ENCODE data around the gene TLR8. TPM values are rescaled to one million over a fixed set of nuclear protein-coding genes. Genes with fewer than 3 reads are reported as not detected.

The TLR8 gene
- total RNA-seq, 6 experiments from 2014 or later: 0.37 to 2.2 (median 1.4) TPM

DNA sequence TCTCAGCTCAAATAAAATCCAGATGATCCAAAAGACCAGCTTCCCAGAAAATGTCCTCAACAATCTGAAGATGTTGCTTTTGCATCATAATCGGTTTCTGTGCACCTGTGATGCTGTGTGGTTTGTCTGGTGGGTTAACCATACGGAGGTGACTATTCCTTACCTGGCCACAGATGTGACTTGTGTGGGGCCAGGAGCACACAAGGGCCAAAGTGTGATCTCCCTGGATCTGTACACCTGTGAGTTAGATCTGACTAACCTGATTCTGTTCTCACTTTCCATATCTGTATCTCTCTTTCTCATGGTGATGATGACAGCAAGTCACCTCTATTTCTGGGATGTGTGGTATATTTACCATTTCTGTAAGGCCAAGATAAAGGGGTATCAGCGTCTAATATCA is 18.7 kb upstream of the TLR8 start:
- no peaks in the 10 kb centered on the region for H3K9me3 ChIP-seq
- intact Hi-C loops (cut with DNase I): no loop called here
- H3K4me3 ChIP-seq: no peak overlapping the region
- 35% methylated on average over 3 of the region's 3 CpGs for WGBS (ENCODE audit: insufficient coverage, low coverage, low lambda C conversion rate, missing lambda C conversion rate)
- H3K27ac ChIP-seq: no peak overlapping the region
- H3K27me3 ChIP-seq: no peaks in the 10 kb centered on the region
- ATAC-seq (no peak), DNase-seq (no peak)
- no peak for TF ChIP-seq POLR2A (IDR thresholded peaks at IDR 0.05)
- no peak for TF ChIP-seq CTCF (IDR thresholded peaks at IDR 0.05)
- no peaks in the 10 kb centered on the region for H3K4me1 ChIP-seq
- no peaks in the 10 kb centered on the region for H3K36me3 ChIP-seq

DNA sequence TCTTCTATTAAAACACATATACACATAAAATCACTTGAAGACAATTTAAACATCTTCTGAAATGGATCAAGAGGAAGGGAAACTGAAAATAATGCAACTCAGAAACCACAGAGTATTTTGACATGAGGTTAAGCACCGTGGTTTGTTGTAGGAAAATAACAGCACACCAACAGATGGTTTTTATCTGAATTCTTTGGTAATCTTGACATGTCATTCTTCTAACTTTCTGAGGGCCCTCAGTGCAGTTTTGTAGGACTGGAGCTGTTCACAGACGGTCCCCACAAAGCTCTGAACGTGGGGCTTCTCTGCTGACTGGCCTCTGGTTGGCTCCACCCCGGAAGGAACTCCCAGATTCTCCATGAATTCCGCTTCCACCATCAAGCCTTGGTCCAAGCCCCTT is 16.0 kb upstream of the TLR8 start:
- TF ChIP-seq POLR2A (IDR thresholded peaks at IDR 0.05) (no peak), CTCF (IDR thresholded peaks at IDR 0.05) (no peak)
- no peak for DNase-seq
- Histone ChIP-seq H3K36me3 (no peaks in the 10 kb centered on the region), H3K27me3 (no peaks in the 10 kb centered on the region), H3K4me1 (no peaks in the 10 kb centered on the region), H3K27ac (no peak overlapping the region), H3K4me3 (no peak overlapping the region), H3K9me3 (no peaks in the 10 kb centered on the region)
- intact Hi-C loops (cut with DNase I): loop anchor here (10.0 kb wide), 1 partner anchor 76 kb away; no protein-coding TSS in a partner anchor
- ATAC-seq: no peak
- WGBS (ENCODE audit: insufficient coverage, low coverage, low lambda C conversion rate, missing lambda C conversion rate): 46% methylated on average over 5 of the region's 5 CpGs

- ATAC-seq (no peak), DNase-seq (no peak)
- Histone ChIP-seq H3K36me3 (no peaks in the 10 kb centered on the region), H3K9me3 (no peaks in the 10 kb centered on the region), H3K4me3 (no peak overlapping the region), H3K27ac (no peak overlapping the region), H3K27me3 (no peaks in the 10 kb centered on the region), H3K4me1 (no peaks in the 10 kb centered on the region)
- intact Hi-C loops (cut with DNase I): loop anchor here (10.0 kb wide), 1 partner anchor 76 kb away; no protein-coding TSS in a partner anchor
- no peak for TF ChIP-seq CTCF (IDR thresholded peaks at IDR 0.05)
- TF ChIP-seq POLR2A (IDR thresholded peaks at IDR 0.05): no peak
- WGBS (ENCODE audit: insufficient coverage, low coverage, low lambda C conversion rate, missing lambda C conversion rate): 57% methylated on average over 4 of the region's 4 CpGs
These were observed 15.2 kb upstream of the TLR8 start for GRCh38 chrX:12891171-12891570.

DNA sequence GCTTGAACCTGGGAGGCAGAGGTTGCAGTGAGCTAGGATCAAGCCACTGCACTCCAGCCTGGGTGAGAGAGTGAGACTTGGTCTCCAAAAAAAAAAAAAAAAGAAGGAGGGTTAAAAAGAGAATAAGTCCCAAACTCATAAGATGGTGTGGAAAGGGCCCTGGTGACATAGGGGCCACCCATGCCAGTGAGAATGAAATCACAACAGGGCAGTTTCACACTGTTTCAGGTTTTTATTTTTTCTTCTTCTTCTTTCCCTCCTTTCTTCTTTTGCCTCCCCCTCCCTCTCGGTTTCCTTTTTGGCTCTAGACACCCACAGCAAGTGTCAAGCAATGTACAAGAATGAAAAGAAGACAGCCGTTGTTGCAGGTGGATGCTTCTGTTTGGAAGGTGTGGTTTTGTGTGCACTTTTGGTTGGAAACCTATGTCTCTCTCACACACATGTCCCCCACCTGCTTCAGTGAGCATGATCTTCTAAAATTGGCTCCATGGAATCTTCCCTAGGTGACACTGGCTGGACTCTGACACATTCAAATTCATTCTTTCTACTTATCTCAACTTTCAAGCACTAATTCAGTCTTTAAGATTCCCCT is 14.4 kb upstream of the TLR8 start:
- Histone ChIP-seq H3K9me3 (no peaks in the 10 kb centered on the region), H3K27ac (no peak overlapping the region), H3K36me3 (no peaks in the 10 kb centered on the region), H3K4me1 (no peaks in the 10 kb centered on the region), H3K4me3 (no peak overlapping the region), H3K27me3 (no peaks in the 10 kb centered on the region)
- no peak for TF ChIP-seq POLR2A (IDR thresholded peaks at IDR 0.05)
- WGBS (ENCODE audit: insufficient coverage, low coverage, low lambda C conversion rate, missing lambda C conversion rate): 28% methylated on average over 2 of the region's 2 CpGs
- intact Hi-C loops (cut with DNase I): loop anchor here (10.0 kb wide), 1 partner anchor 77 kb away; no protein-coding TSS in a partner anchor
- DNase-seq (no peak), ATAC-seq (no peak)

- Histone ChIP-seq H3K4me3 (no peak overlapping the region), H3K36me3 (no peaks in the 10 kb centered on the region), H3K4me1 (no peaks in the 10 kb centered on the region), H3K9me3 (no peaks in the 10 kb centered on the region), H3K27me3 (no peaks in the 10 kb centered on the region), H3K27ac (no peak overlapping the region)
- intact Hi-C loops (cut with DNase I): loop anchor here (10.0 kb wide), 1 partner anchor 78 kb away; no protein-coding TSS in a partner anchor
- 35% methylated on average over 2 of the region's 2 CpGs for WGBS (ENCODE audit: insufficient coverage, low coverage, low lambda C conversion rate, missing lambda C conversion rate)
- DNase-seq: no peak
- TF ChIP-seq CTCF (IDR thresholded peaks at IDR 0.05): no peak
- no peak for TF ChIP-seq POLR2A (IDR thresholded peaks at IDR 0.05)
- no peak for ATAC-seq
These were observed 13.7 kb upstream of the TLR8 start for GRCh38 chrX:12892716-12893115.
